NCI-H1048 (cell line): Measurements from ENCODE around the gene MTAP.

Source experiments
- DNase-seq: peaks from one replicate; lab custom pipeline; 2025; lab: John Stamatoyannopoulos, UW

MTAP gene

GRCh38 chr9:21969951-21970799, 167.7 kb downstream of the MTAP start:
- no peak for DNase-seq

GRCh38 chr9:21970800-21971640, 168.6 kb downstream of the MTAP start:
- no peak for DNase-seq

GRCh38 chr9:21972361-21972760, 169.9 kb downstream of the MTAP start:
- no peak for DNase-seq

GRCh38 chr9:21974343-21974721, 171.9 kb downstream of the MTAP start:
- no peak for DNase-seq

GRCh38 chr9:21974722-21975409, 172.4 kb downstream of the MTAP start:
- no peak for DNase-seq

GRCh38 chr9:21976334-21976875, 174.0 kb downstream of the MTAP start:
- DNase-seq, result no peak

GRCh38 chr9:21982391-21982790, 180.0 kb downstream of the MTAP start:
- no peak for DNase-seq

- no peak for DNase-seq
These were observed 180.6 kb downstream of the MTAP start for GRCh38 chr9:21982861-21983560.

GRCh38 chr9:21983561-21983935, 181.1 kb downstream of the MTAP start:
- DNase-seq, result no peak

- no peak for DNase-seq
These were observed 181.7 kb downstream of the MTAP start for GRCh38 chr9:21984101-21984500.

GRCh38 chr9:21985964-21986667, 183.7 kb downstream of the MTAP start:
- no peak for DNase-seq
